K562 (cell line): ENCODE data around the gene CDKN1B. TPM values are rescaled to one million over a fixed set of nuclear protein-coding genes. Genes with fewer than 3 reads are reported as not detected.

Experiments used
- ATAC-seq: fragments of 200-7000 bp; cut with Tn5 transposase; 3 replicates; pipeline ENCODE4 v1.9.1; 2020; ENCODE audit warnings: moderate library complexity
- BruUV-seq: library from RNA; stranded (reverse); fragments of 400-500 nt; replicated peaks from 2 replicates; lab custom pipeline; 2021; lab: Mats Ljungman, UMichigan
- CTCF ChIA-PET: fragments of 300-600 bp; formaldehyde crosslinking; extraction: SDS; loops from one replicate; lab custom pipeline; 2021; ENCODE audit warnings: low intra/inter-chr PET ratio; lab: Yijun Ruan, JAX
- POLR2A ChIA-PET: fragments of 300-600, 350-650 bp; sonication (Branson Sonifier 250); formaldehyde crosslinking; extraction: SDS; loops from one replicate; lab custom pipeline; 2021; ENCODE audit warnings: antibody characterized with exemption, inconsistent platforms; lab: Yijun Ruan, JAX
- DNase-seq, 4 experiments: peaks; one replicate each; pipeline versions ENCODE4 v3.0.0 to v3.0.0-alpha.2; 2011 to 2018; ENCODE audit warnings: low spot score in 3 of 4, mixed read lengths in 3 of 4; ENCODE audit errors: extremely low read depth in 1 of 4
- FAIRE-seq: peaks from 2 replicates; lab custom pipeline; 2011; peaks lifted over from hg19 to GRCh38; lab: Jason Lieb, UNC
- H2AFZ ChIP-seq: 2 replicates; pipeline ENCODE4 v1.6.0; 2011; ENCODE audit warnings: low read depth, low read length, control low read depth, inconsistent platforms
- H3K27ac ChIP-seq: fragments of 200-600 bp; 3 replicates; pipeline ENCODE4 v1.8.0; 2011; ENCODE audit warnings: low read depth, mild to moderate bottlenecking, control low read depth, inconsistent platforms, low read length, moderate library complexity, mixed read lengths; ENCODE audit errors: extremely low read depth
- H3K27me3 ChIP-seq, 2 experiments: fragments of 300-600 bp in 1 of 2; 2 replicates in 1 of 2; 3 replicates in 1 of 2; pipeline versions ENCODE4 v1.6.0 to v1.8.0; 2011; ENCODE audit warnings: inconsistent platforms in 2 of 2, low read length in 2 of 2, mild to moderate bottlenecking in 1 of 2, mixed read lengths in 1 of 2, moderate library complexity in 1 of 2; ENCODE audit not compliant: control insufficient read depth in 2 of 2, insufficient read depth in 2 of 2
- H3K36me3 ChIP-seq: fragments of 300-600 bp; 3 replicates; pipeline ENCODE4 v1.8.0; 2011; ENCODE audit warnings: mild to moderate bottlenecking, low read length, inconsistent platforms; ENCODE audit not compliant: control insufficient read depth, insufficient read depth
- H3K4me1 ChIP-seq, 2 experiments: fragments of 200-600 bp in 1 of 2; replicated peaks in 1 of 2; 2 replicates in 1 of 2; 3 replicates in 1 of 2; pipeline versions ENCODE4 v1.5.1 to v1.8.0; 2011; ENCODE audit warnings: inconsistent platforms in 2 of 2, low read length in 2 of 2, mild to moderate bottlenecking in 1 of 2, mixed read lengths in 1 of 2, moderate library complexity in 1 of 2; ENCODE audit not compliant: control insufficient read depth in 2 of 2, insufficient read depth in 2 of 2
- H3K4me2 ChIP-seq: 2 replicates; pipeline ENCODE4 v1.6.1; 2011; ENCODE audit warnings: low read length, control low read depth, inconsistent platforms, mixed read lengths; ENCODE audit not compliant: insufficient read depth
- H3K4me3 ChIP-seq: fragments of 200-600 bp; sonication (generic), shearing (Covaris generic); 2 replicates; pipeline ENCODE4 v1.5.1; 2016; ENCODE audit warnings: control low read depth, inconsistent platforms
- H3K79me2 ChIP-seq: fragments of 200-600 bp; 3 replicates; pipeline ENCODE4 v1.8.0; 2011; ENCODE audit warnings: low read length, inconsistent platforms; ENCODE audit not compliant: control insufficient read depth, insufficient read depth
- H3K9ac ChIP-seq, 2 experiments: 2 replicates each; pipeline versions ENCODE4 v1.6.0 to v1.6.1; 2011; ENCODE audit warnings: low read depth in 2 of 2, low read length in 2 of 2, control low read depth in 1 of 2, inconsistent platforms in 1 of 2, mild to moderate bottlenecking in 1 of 2, mixed read lengths in 1 of 2; ENCODE audit not compliant: insufficient read depth in 1 of 2
- H3K9me1 ChIP-seq: one replicate; pipeline ENCODE4 v1.6.0; 2011; ENCODE audit warnings: inconsistent platforms, mild to moderate bottlenecking, low read length, moderate library complexity; ENCODE audit not compliant: control insufficient read depth, insufficient read depth
- H3K9me3 ChIP-seq: replicated peaks from 2 replicates; pipeline ENCODE4 v1.5.1; 2011; ENCODE audit warnings: low read depth, low read length, inconsistent platforms; ENCODE audit not compliant: control insufficient read depth, insufficient read depth
- H4K20me1 ChIP-seq: replicated peaks from 2 replicates; pipeline ENCODE4 v1.6.1; 2011; ENCODE audit warnings: low read length, inconsistent platforms, mixed read lengths; ENCODE audit not compliant: control insufficient read depth, insufficient read depth
- ARID3B ChIP-seq: fragments of 250-450 bp; sonication (Bioruptor Pico); IDR thresholded peaks from 2 replicates; pipeline ENCODE4 v1.4.0; 2020; ENCODE audit warnings: borderline replicate concordance
- BCOR ChIP-seq: fragments of 450-650 bp; IDR thresholded peaks from 2 replicates; pipeline ENCODE4 v1.6.1; 2016
- RBM25 ChIP-seq: fragments of 200-400 bp; formaldehyde crosslinking; IDR thresholded peaks from 2 replicates; pipeline ENCODE4 v1.6.1; 2018; ENCODE audit warnings: low read length, low read depth, moderate library complexity; ENCODE audit not compliant: severe bottlenecking
- RFX1 ChIP-seq: fragments of 450-650 bp; IDR thresholded peaks from 2 replicates; pipeline ENCODE4 v1.6.1; 2016; ENCODE audit warnings: mild to moderate bottlenecking, moderate library complexity
- ZBTB9 ChIP-seq: fragments of 450-650 bp; formaldehyde crosslinking; IDR thresholded peaks from 2 replicates; pipeline ENCODE4 v1.4.0; 2020; ENCODE audit warnings: mild to moderate bottlenecking, moderate library complexity
- ZFP36 ChIP-seq: fragments of 150-350 bp; IDR thresholded peaks from 2 replicates; pipeline ENCODE4 v1.6.1; 2018; ENCODE audit warnings: low read length, low read depth; ENCODE audit not compliant: partially characterized antibody
- ZNF449 ChIP-seq: fragments of 250-450 bp; sonication (Bioruptor Pico); IDR thresholded peaks from 2 replicates; pipeline ENCODE4 v1.8.0; 2022; ENCODE audit warnings: moderate library complexity, mild to moderate bottlenecking, inconsistent platforms
- WGBS: fragments of 100-300 bp; shearing (Covaris generic); methylation state at CpG from one replicate; pipeline ENCODE4 v1.1.6; 2016; ENCODE audit warnings: low coverage, mixed read lengths; ENCODE audit not compliant: insufficient coverage; ENCODE audit errors: missing lambda C conversion rate; 5-methylcytosine and 5-hydroxymethylcytosine counted together
- in situ Hi-C: fragments of 300-500 bp; cut with MboI; formaldehyde crosslinking; loops from 4 replicates; pipeline ENCODE4 v1.15.0; 2018; ENCODE audit warnings: inconsistent platforms, mixed read lengths
- intact Hi-C: fragments of 100-400 bp; cut with micrococcal nuclease; formaldehyde crosslinking; loops from 2 replicates; pipeline ENCODE4 v1.14.2; 2022
- polyA plus RNA-seq, 8 experiments: library from polyadenylated mRNA; depleted of rRNA in 4 of 8; stranded (reverse) in 5 of 8; unstranded in 3 of 8; fragments of >200 nt; fragmentation: Nextera tagmentation in 2 of 8; fragmentation: Illumina TruSeq in 1 of 8; extraction: Ambion mirVana in 2 of 8; extraction: Trizol in 1 of 8; gene quantifications; 2 replicates each; pipeline versions ENCODE4 v1.2.1 to v1.2.3, GENCODE V29; 2011 to 2014; ENCODE audit warnings: inconsistent platforms in 1 of 8, missing spikeins in 1 of 8
- total RNA-seq, 7 experiments: library from RNA; depleted of rRNA in 6 of 7; stranded (reverse); fragments of >200 nt in 6 of 7; fragmentation: Illumina TruSeq in 2 of 7; extraction: Trizol in 2 of 7; gene quantifications; 2 replicates each; pipeline versions ENCODE4 v1.2.1 to v1.2.3, GENCODE V29; 2011 to 2021; ENCODE audit warnings: low replicate concordance in 1 of 7

The CDKN1B gene
- total and polyA plus RNA-seq, 9 of the 15 experiments (the other 6 are each of a cell fraction or from before 2014, with no cell fraction given) = 2.6 to 35.2 (median 15.5) TPM

- Histone ChIP-seq H3K27ac (no peak overlapping the region), H4K20me1 (no peaks in the 10 kb centered on the region), H3K9me3 (no peaks in the 10 kb centered on the region), H3K4me1 (no peaks in the 10 kb centered on the region; a peak in 1 of 5 replicates), H3K36me3 (no peaks in the 10 kb centered on the region), H3K27me3 (no peaks in the 10 kb centered on the region), H3K4me2 (no peak overlapping the region), H3K9ac (no peak overlapping the region), H3K79me2 (no peaks in the 10 kb centered on the region), H3K4me3 (no peak overlapping the region), H3K9me1 (no peaks in the 10 kb centered on the region), H2AFZ (no peak overlapping the region)
- intact Hi-C loops = no loop called here
- POLR2A ChIA-PET = no interaction called here
- WGBS = 13% methylated on average over 4 of the region's 4 CpGs
- TF ChIP-seq ZNF449 (CRISPR knock-in tag) (no peak), RFX1 (0 out of 2 replicates have a peak, but pooled peaks have one; percentile 15), RBM25 (peak; percentile 82), ARID3B (no peak), ZFP36 (peak; percentile 46), ZBTB9 (no peak), BCOR (0 out of 2 replicates have a peak, but pooled peaks have one; percentile 17)
- CTCF ChIA-PET = no interaction called here
- ATAC-seq (no peak), FAIRE-seq (no peak), DNase-seq (no peak)
- no TSS peak for BruUV-seq
- in situ Hi-C loops = no loop called here
Measured at GRCh38 chr12:12683136-12683697, 34.0 kb upstream of the CDKN1B start.
